GM19043 (cell line): ENCODE measurements around the gene CLEC18C.
"Not testable (repeated sequence)": the region's sequence is repeated elsewhere in the genome, so short reads cannot be mapped to it uniquely, and the experiment has no call there.

Source experiments
- ATAC-seq: cut with Tn5 transposase; IDR thresholded peaks from one replicate; pipeline ENCODE4 v1.9.1; 2021; ENCODE audit warnings: low read depth; ENCODE audit not compliant: unreplicated experiment

Gene CLEC18C

GRCh38 chr16:70158261-70158939 is 15.2 kb upstream of the CLEC18C start:
- ATAC-seq, result no peak

- no peak for ATAC-seq
Measured at GRCh38 chr16:70159355-70160348, 13.9 kb upstream of the CLEC18C start.

- no peak for ATAC-seq
Measured at GRCh38 chr16:70160388-70160787, 13.2 kb upstream of the CLEC18C start.

GRCh38 chr16:70160821-70161220 is 12.8 kb upstream of the CLEC18C start:
- no peak for ATAC-seq

GRCh38 chr16:70161350-70161749 is 12.2 kb upstream of the CLEC18C start:
- no peak for ATAC-seq

GRCh38 chr16:70162041-70162451 is 11.5 kb upstream of the CLEC18C start:
- no peak for ATAC-seq

- ATAC-seq, result no peak
Measured at GRCh38 chr16:70163596-70163995, 10.0 kb upstream of the CLEC18C start.

GRCh38 chr16:70166688-70167087 is 6.9 kb upstream of the CLEC18C start:
- not testable (repeated sequence) for ATAC-seq

- ATAC-seq, result not testable (repeated sequence)
Measured at GRCh38 chr16:70173916-70174315, 329 bp downstream of the CLEC18C start.

GRCh38 chr16:70174387-70174932 is 873 bp downstream of the CLEC18C start:
- ATAC-seq, result not testable (repeated sequence)

- not testable (repeated sequence) for ATAC-seq
Measured at GRCh38 chr16:70187858-70188607, 14.4 kb downstream of the CLEC18C start.

- ATAC-seq, result not testable (repeated sequence)
Measured at GRCh38 chr16:70188608-70188915, 15.0 kb downstream of the CLEC18C start.

- not testable (repeated sequence) for ATAC-seq
Measured at GRCh38 chr16:70190574-70190973, 17.0 kb downstream of the CLEC18C start.

- not testable (repeated sequence) for ATAC-seq
Measured at GRCh38 chr16:70196683-70197300, 23.2 kb downstream of the CLEC18C start.

GRCh38 chr16:70197611-70198010 is 24.0 kb downstream of the CLEC18C start:
- not testable (repeated sequence) for ATAC-seq

- ATAC-seq, result not testable (repeated sequence)
Measured at GRCh38 chr16:70198230-70198629, 24.6 kb downstream of the CLEC18C start.

GRCh38 chr16:70198666-70199065 is 25.1 kb downstream of the CLEC18C start:
- ATAC-seq, result not testable (repeated sequence)

GRCh38 chr16:70199170-70199569 is 25.6 kb downstream of the CLEC18C start:
- ATAC-seq, result not testable (repeated sequence)

- not testable (repeated sequence) for ATAC-seq
Measured at GRCh38 chr16:70200063-70200462, 26.5 kb downstream of the CLEC18C start.

- not testable (repeated sequence) for ATAC-seq
Measured at GRCh38 chr16:70203508-70203907, 29.9 kb downstream of the CLEC18C start.
